HepG2 (cell line): ENCODE measurements around the gene POU6F1. TPM values are rescaled to one million over a fixed set of nuclear protein-coding genes. Genes with fewer than 3 reads are reported as not detected.

Experiments used
- ATAC-seq: fragments of 200-7000 bp; cut with Tn5 transposase; 3 replicates; pipeline ENCODE4 v1.9.1; 2020; ENCODE audit warnings: mild to moderate bottlenecking, moderate library complexity
- BruUV-seq: library from RNA; stranded (reverse); fragments of 400-500 nt; replicated peaks from 2 replicates; lab custom pipeline; 2021; lab: Mats Ljungman, UMichigan
- CTCF ChIA-PET: fragments of 300-600 bp; formaldehyde crosslinking; extraction: SDS; loops from one replicate; lab custom pipeline; 2021; ENCODE audit warnings: low total read pairs, inconsistent platforms, low intra/inter-chr PET ratio; lab: Yijun Ruan, JAX
- POLR2A ChIA-PET: fragments of 350-600 bp; sonication (Branson Sonifier 250); formaldehyde crosslinking; loops from one replicate; lab custom pipeline; 2020; ENCODE audit warnings: antibody characterized with exemption, inconsistent platforms; lab: Yijun Ruan, JAX
- DNase-seq: peaks from one replicate; pipeline ENCODE4 v3.0.0-alpha.2; 2015; ENCODE audit warnings: low spot score
- FAIRE-seq: peaks from 3 replicates; lab custom pipeline; 2011; peaks lifted over from hg19 to GRCh38; lab: Jason Lieb, UNC
- H2AFZ ChIP-seq: one replicate; pipeline ENCODE4 v1.6.1; 2011; ENCODE audit warnings: low read length, inconsistent platforms
- H3K27ac ChIP-seq: fragments of 300-600 bp; 3 replicates; pipeline ENCODE4 v1.8.0; 2011; ENCODE audit warnings: mixed run types, mild to moderate bottlenecking, mixed read lengths, low read length, inconsistent platforms; ENCODE audit not compliant: insufficient read depth; ENCODE audit errors: extremely low read length
- H3K27me3 ChIP-seq, 2 experiments: fragments of 200-600 bp in 1 of 2; 2 replicates in 1 of 2; 3 replicates in 1 of 2; pipeline versions ENCODE4 v1.6.0 to v1.8.0; 2011; ENCODE audit warnings: low read length in 2 of 2, mild to moderate bottlenecking in 2 of 2, moderate library complexity in 2 of 2, inconsistent platforms in 1 of 2; ENCODE audit not compliant: insufficient read depth in 2 of 2, control insufficient read depth in 1 of 2
- H3K36me3 ChIP-seq, 2 experiments: fragments of 200-600 bp in 1 of 2; replicated peaks in 1 of 2; 2 replicates in 1 of 2; 3 replicates in 1 of 2; pipeline versions ENCODE4 v1.5.1 to v1.8.0; 2011; ENCODE audit warnings: low read length in 2 of 2, inconsistent platforms in 1 of 2; ENCODE audit not compliant: insufficient read depth in 2 of 2, control insufficient read depth in 1 of 2
- H3K4me1 ChIP-seq: 2 replicates; pipeline ENCODE4 v1.5.1; 2012; ENCODE audit warnings: low read length, inconsistent platforms; ENCODE audit not compliant: insufficient read depth
- H3K4me2 ChIP-seq: 2 replicates; pipeline ENCODE4 v1.6.0; 2011; ENCODE audit warnings: low read depth, low read length, inconsistent platforms
- H3K4me3 ChIP-seq, 3 experiments: fragments of 200-600 bp in 1 of 3; sonication (generic), shearing (Covaris generic) in 1 of 3; replicated peaks in 1 of 3; 2 replicates each; pipeline ENCODE4 v1.5.1; 2011 to 2016; ENCODE audit warnings: low read length in 3 of 3, inconsistent platforms in 2 of 3, low read depth in 2 of 3, mild to moderate bottlenecking in 2 of 3, control low read depth in 1 of 3, mixed read lengths in 1 of 3; ENCODE audit not compliant: insufficient read depth in 1 of 3
- H3K79me2 ChIP-seq: one replicate; pipeline ENCODE4 v1.6.1; 2011; ENCODE audit warnings: low read length, inconsistent platforms; ENCODE audit not compliant: insufficient read depth
- H3K9ac ChIP-seq: 2 replicates; pipeline ENCODE4 v1.6.0; 2011; ENCODE audit warnings: mild to moderate bottlenecking, low read depth, low read length, inconsistent platforms; ENCODE audit not compliant: insufficient read depth
- H3K9me3 ChIP-seq: 2 replicates; pipeline ENCODE4 v1.5.1; 2012; ENCODE audit warnings: mild to moderate bottlenecking, low read length
- H4K20me1 ChIP-seq: 2 replicates; pipeline ENCODE4 v1.6.0; 2011; ENCODE audit warnings: inconsistent platforms, mild to moderate bottlenecking, low read length, moderate library complexity; ENCODE audit not compliant: insufficient read depth
- AGO1 ChIP-seq: fragments of 200-400 bp; formaldehyde crosslinking; IDR thresholded peaks from 2 replicates; pipeline ENCODE4 v1.6.1; 2017; ENCODE audit warnings: mild to moderate bottlenecking, low read depth, low read length, moderate library complexity; ENCODE audit not compliant: poor library complexity, severe bottlenecking
- E2F1 ChIP-seq: sonication (generic); formaldehyde crosslinking; IDR thresholded peaks from 2 replicates; pipeline ENCODE4 v1.5.0; 2020; ENCODE audit warnings: missing genetic modification reagents
- ELF3 ChIP-seq: IDR thresholded peaks from 2 replicates; pipeline ENCODE4 v1.6.1; 2016; ENCODE audit warnings: missing genetic modification reagents, missing compliant biosample characterization
- FOXC1 ChIP-seq: sonication (generic); formaldehyde crosslinking; IDR thresholded peaks from 2 replicates; pipeline ENCODE4 v1.8.0; 2022; ENCODE audit warnings: mild to moderate bottlenecking, missing genetic modification reagents, borderline replicate concordance
- HNRNPH1 ChIP-seq: fragments of 200-400 bp; formaldehyde crosslinking; optimal IDR thresholded peaks from 2 replicates; pipeline ENCODE3; 2017; ENCODE audit warnings: mild to moderate bottlenecking, low read depth, low read length
- MYC ChIP-seq: sonication (generic); formaldehyde crosslinking; IDR thresholded peaks from 2 replicates; pipeline ENCODE4 v1.9.0; 2021; ENCODE audit warnings: missing genetic modification reagents, borderline replicate concordance
- NFYC ChIP-seq: IDR thresholded peaks from 2 replicates; pipeline ENCODE4 v1.6.1; 2016; ENCODE audit warnings: missing genetic modification reagents, missing compliant biosample characterization
- SSRP1 ChIP-seq: IDR thresholded peaks from 2 replicates; pipeline ENCODE4 v1.6.1; 2016; ENCODE audit warnings: control low read depth
- TBP ChIP-seq: sonication (generic); formaldehyde crosslinking; IDR thresholded peaks from 2 replicates; pipeline ENCODE4 v1.5.0; 2020; ENCODE audit warnings: missing genetic modification reagents
- YEATS4 ChIP-seq: sonication (generic); formaldehyde crosslinking; IDR thresholded peaks from 2 replicates; pipeline ENCODE4 v1.4.0; 2020; ENCODE audit warnings: missing genetic modification reagents, borderline replicate concordance
- ZBTB39 ChIP-seq: sonication (generic); formaldehyde crosslinking; IDR thresholded peaks from 2 replicates; pipeline ENCODE4 v1.5.0; 2020; ENCODE audit warnings: missing genetic modification reagents
- ZNF263 ChIP-seq: sonication (generic); formaldehyde crosslinking; IDR thresholded peaks from 2 replicates; pipeline ENCODE4 v1.4.0; 2020; ENCODE audit warnings: missing genetic modification reagents
- ZNF281 ChIP-seq: sonication (generic); formaldehyde crosslinking; IDR thresholded peaks from 2 replicates; pipeline ENCODE4 v1.4.0; 2020; ENCODE audit warnings: missing genetic modification reagents, borderline replicate concordance
- ZNF329 ChIP-seq: sonication (generic); formaldehyde crosslinking; IDR thresholded peaks from 2 replicates; pipeline ENCODE4 v1.9.0; 2021; ENCODE audit warnings: low read depth, mild to moderate bottlenecking, missing genetic modification reagents
- ZNF546 ChIP-seq: sonication (generic); formaldehyde crosslinking; conservative IDR thresholded peaks from 2 replicates; pipeline ENCODE4 v1.8.1; 2023; ENCODE audit warnings: mild to moderate bottlenecking, missing genetic modification reagents
- ZNF557 ChIP-seq: sonication (generic); formaldehyde crosslinking; IDR thresholded peaks from 2 replicates; pipeline ENCODE4 v1.4.0; 2020; ENCODE audit warnings: missing genetic modification reagents
- ZSCAN22 ChIP-seq: sonication (generic); formaldehyde crosslinking; IDR thresholded peaks from 2 replicates; pipeline ENCODE4 v1.4.0; 2020; ENCODE audit warnings: mild to moderate bottlenecking, missing genetic modification reagents
- WGBS: methylation state at CpG from one replicate; pipeline ENCODE4 v1.1.6; 2017; ENCODE audit warnings: low lambda C conversion rate; 5-methylcytosine and 5-hydroxymethylcytosine counted together
- in situ Hi-C: cut with HindIII; loops from 2 replicates; pipeline ENCODE4 v1.10.0; 2017; ENCODE audit warnings: low pct_unique_long_range_greater_than_20kb; ENCODE audit not compliant: extremely low pct_ligation_motif_present
- intact Hi-C: fragments of 100-400 bp; cut with micrococcal nuclease; formaldehyde crosslinking; loops from one replicate; pipeline ENCODE4 v1.10.0; 2022; ENCODE audit not compliant: unreplicated experiment
- polyA plus RNA-seq, 8 experiments: library from polyadenylated mRNA; depleted of rRNA in 3 of 8; stranded (reverse) in 7 of 8; unstranded in 1 of 8; fragments of >200 nt; fragmentation: Illumina TruSeq in 4 of 8; extraction: Trizol in 4 of 8; gene quantifications; 2 replicates each; pipeline versions ENCODE4 v1.2.1 to v1.2.3, GENCODE V29; 2011 to 2016; ENCODE audit warnings: low read depth in 4 of 8, missing spikeins in 1 of 8, mixed read lengths in 1 of 8; ENCODE audit not compliant: insufficient read depth in 1 of 8
- total RNA-seq, 5 experiments: library from RNA; depleted of rRNA; stranded (reverse); fragments of >200 nt; fragmentation: Illumina TruSeq; extraction: Trizol; gene quantifications; 2 replicates each; pipeline ENCODE4 v1.2.3, GENCODE V29; 2016; ENCODE audit warnings: low read depth in 1 of 5
- TF ChIP-seq, protein P1 (sequence below): sonication (generic); formaldehyde crosslinking; conservative IDR thresholded peaks from 2 replicates; pipeline ENCODE4 v1.8.1; 2023; ENCODE audit warnings: missing genetic modification reagents

Gene POU6F1
- total and polyA plus RNA-seq, 2 of the 13 experiments (the other 11 are each of a cell fraction or from before 2014, with no cell fraction given) = 0.48 to 0.51 TPM

DNA sequence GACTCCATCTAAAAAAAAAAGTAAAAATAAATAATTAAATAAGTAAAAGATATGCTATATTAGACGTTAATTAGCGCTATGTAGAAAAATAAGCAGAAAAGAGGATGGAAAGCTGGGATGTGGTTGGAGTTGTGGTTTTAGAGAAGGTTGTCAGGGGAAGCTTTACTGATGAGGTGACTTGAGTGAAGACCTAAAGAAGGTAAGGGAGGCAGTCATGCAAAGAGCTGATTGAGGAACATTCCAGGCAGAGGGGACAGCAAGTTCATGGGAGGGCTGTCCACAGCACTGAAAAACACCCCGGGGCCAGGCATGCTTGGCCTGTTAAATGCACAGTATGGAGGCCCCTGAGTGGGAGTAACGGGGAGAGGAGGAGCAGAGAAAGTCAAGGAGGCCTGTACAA, 36.7 kb upstream of the POU6F1 start:
- Histone ChIP-seq H3K9me3 (no peaks in the 10 kb centered on the region), H3K36me3 (no peaks in the 10 kb centered on the region), H3K4me2 (no peak overlapping the region), H3K27ac (no peak overlapping the region), H2AFZ (no peak overlapping the region), H3K9ac (no peak overlapping the region), H3K79me2 (no peaks in the 10 kb centered on the region), H3K4me3 (no peak overlapping the region), H3K27me3 (no peaks in the 10 kb centered on the region), H4K20me1 (no peaks in the 10 kb centered on the region), H3K4me1 (peaks cover 5% of the 10 kb centered on the region; the same call in 1 of the 2 replicates)
- 88% methylated on average over 3 of the region's 4 CpGs for WGBS
- ATAC-seq = no peak
- CTCF ChIA-PET = no interaction called here
- POLR2A ChIA-PET = no interaction called here
- BruUV-seq = no TSS peak
- no peak for TF ChIP-seq MYC
- TF ChIP-seq ZNF263 (CRISPR knock-in tag) = no peak
- TF ChIP-seq ZSCAN22 (CRISPR knock-in tag) = no peak
- no peak for TF ChIP-seq YEATS4 (CRISPR knock-in tag)
- no peak for TF ChIP-seq ZNF329 (CRISPR knock-in tag)
- no peak for TF ChIP-seq ZNF546 (CRISPR knock-in tag)
- TF ChIP-seq, protein P1, sequence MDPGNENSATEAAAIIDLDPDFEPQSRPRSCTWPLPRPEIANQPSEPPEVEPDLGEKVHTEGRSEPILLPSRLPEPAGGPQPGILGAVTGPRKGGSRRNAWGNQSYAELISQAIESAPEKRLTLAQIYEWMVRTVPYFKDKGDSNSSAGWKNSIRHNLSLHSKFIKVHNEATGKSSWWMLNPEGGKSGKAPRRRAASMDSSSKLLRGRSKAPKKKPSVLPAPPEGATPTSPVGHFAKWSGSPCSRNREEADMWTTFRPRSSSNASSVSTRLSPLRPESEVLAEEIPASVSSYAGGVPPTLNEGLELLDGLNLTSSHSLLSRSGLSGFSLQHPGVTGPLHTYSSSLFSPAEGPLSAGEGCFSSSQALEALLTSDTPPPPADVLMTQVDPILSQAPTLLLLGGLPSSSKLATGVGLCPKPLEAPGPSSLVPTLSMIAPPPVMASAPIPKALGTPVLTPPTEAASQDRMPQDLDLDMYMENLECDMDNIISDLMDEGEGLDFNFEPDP (CRISPR knock-in tag) = no peak
- TF ChIP-seq AGO1 = no peak
- TF ChIP-seq SSRP1 = no peak
- TF ChIP-seq FOXC1 (CRISPR knock-in tag) = no peak
- no peak for TF ChIP-seq ZNF557 (CRISPR knock-in tag)
- no peak for TF ChIP-seq ZNF281 (CRISPR knock-in tag)
- TF ChIP-seq TBP (CRISPR knock-in tag) = no peak
- no peak for TF ChIP-seq ELF3 (CRISPR knock-in tag)
- TF ChIP-seq HNRNPH1 = no peak
- TF ChIP-seq NFYC = no peak
- no peak for TF ChIP-seq ZBTB39
- no peak for TF ChIP-seq E2F1 (CRISPR knock-in tag)
- DNase-seq = no peak
- in situ Hi-C loops (no loop called here), intact Hi-C loops (no loop called here)
- no peak for FAIRE-seq
